Heart right ventricle (tissue), 16 donors: ENCODE measurements around the gene PEX16. TPM values are rescaled to one million over a fixed set of nuclear protein-coding genes. Genes with fewer than 3 reads are reported as not detected.
A peak's percentile ranks its signal among the peaks of the same experiment; 100 is the strongest.

Experiments used
- ATAC-seq, 8 donors: fragments of 200-7000 bp; cut with Tn5 transposase; one replicate each; pipeline ENCODE4 v1.9.1; 2020; ENCODE audit warnings: mild to moderate bottlenecking in 8 of 8, moderate library complexity in 8 of 8, moderate number of reproducible peaks in 1 of 8
- DNase-seq, 2 donors: peaks; one replicate each; pipeline ENCODE4 v3.0.0-alpha.2; 2020
- H3K27ac ChIP-seq, 10 donors: fragments of 200-600 bp; sonication (generic) in 2 of 10; one replicate each; pipeline versions ENCODE4 v1.5.0 to v1.8.0; 2020 to 2022; ENCODE audit warnings: mild to moderate bottlenecking in 3 of 10
- H3K27me3 ChIP-seq, 7 donors: fragments of 200-600 bp; one replicate each; pipeline ENCODE4 v1.8.0; 2021 to 2022; ENCODE audit warnings: mild to moderate bottlenecking in 2 of 7
- H3K36me3 ChIP-seq, 9 donors: fragments of 200-600 bp; sonication (generic) in 1 of 9; one replicate each; pipeline versions ENCODE4 v1.5.0 to v1.8.0; 2020 to 2022; ENCODE audit warnings: mild to moderate bottlenecking in 2 of 9
- H3K4me1 ChIP-seq, 9 donors: fragments of 200-600 bp; sonication (generic) in 1 of 9; one replicate each; pipeline versions ENCODE4 v1.5.0 to v1.8.0; 2020 to 2022; ENCODE audit warnings: mild to moderate bottlenecking in 4 of 9
- H3K4me3 ChIP-seq, 10 donors: fragments of 200-600 bp; sonication (generic) in 2 of 10; one replicate each; pipeline versions ENCODE4 v1.5.0 to v1.8.0; 2020 to 2022; ENCODE audit warnings: mild to moderate bottlenecking in 7 of 10, moderate library complexity in 2 of 10
- H3K9me3 ChIP-seq, 11 donors: fragments of 200-600 bp in 10 of 11; sonication (generic) in 2 of 11; one replicate each; pipeline versions ENCODE4 v1.5.0 to v1.8.0; 2013 to 2022; ENCODE audit warnings: mild to moderate bottlenecking in 2 of 11, control low read depth in 1 of 11, moderate library complexity in 1 of 11
- WGBS, 2 donors: extraction: QIAGEN DNeasy Blood & Tissue Kit; methylation state at CpG; one replicate each; pipeline ENCODE4 v1.1.7; 2013; ENCODE audit warnings: inconsistent platforms in 1 of 2; 5-methylcytosine and 5-hydroxymethylcytosine counted together
- intact Hi-C, 10 donors: fragments of 100-400 bp; cut with DNase I; formaldehyde crosslinking; loops; one replicate each; pipeline versions ENCODE4 v1.11.1 to v1.14.2; 2022
- polyA plus RNA-seq, 2 donors: library from polyadenylated mRNA; stranded (reverse); fragments of 200-250 nt; gene quantifications; one replicate each; pipeline ENCODE4 v1.2.3, GENCODE V29; 2013
- total RNA-seq, 10 donors: library from RNA; stranded (reverse); fragmentation: NEBNext Ultra II Directional in 3 of 10; extraction: Animal tissue kit (Norgen Biotek cat#: 25700) in 3 of 10; gene quantifications; one replicate each; pipeline versions ENCODE4 v1.2.1 to v1.2.4, GENCODE V29; 2021 to 2023
- TF ChIP-seq, protein P1 (sequence below), 9 donors: fragments of 200-600 bp; sonication (generic) in 2 of 9; IDR thresholded peaks; one replicate each; pipeline versions ENCODE4 v1.5.0 to v1.8.0; 2021 to 2022; ENCODE audit warnings: antibody characterized with exemption in 9 of 9, mild to moderate bottlenecking in 5 of 9, moderate library complexity in 1 of 9
- donor health status: Arrhythmogenic right ventricular cardiomyopathy.
- donor health status: ischemic (EF 13 %, LVEDD 7.1; RV severe dilation, severe dysfunction).
- donor health status: healthy with polysubstance abuse.
- donor health status: DM: no; HTN: yes; CAD: no.
- donor health status: DM: no; HTN: no; CAD: no.
- donor health status: ischemic (EF 25% LVEDD 6.9; RV normal size, moderate dysfunction).
- donor health status: ischemic (EF 25% LVEDD 5.7; RV mildly dilated, moderate dysfunction).
- donor health status: healthy.
- donor health status: DM: yes; HTN: yes; CAD: no.
- donor health status: Ischemic cardiomyopathy.
- donor health status: ischemic (EF 35%, LVEDD 5.7; RV mildly dilated, moderate dysfunction).
- donor health status: nonischemic (EF 11% LVEDD 7.7; RV severe dilation, severe dysfunction).
- donor health status: DM: yes; HTN: yes; CAD: no.
- donor health status: PGD.
- donor health status: ischemic (EF 29% LVEDD 5.4; RV normal size, mild dysfunction).
- donor health status: nonischemic (EF 23%, LVEDD 6.1; RV moderate dilation, normal function).

The PEX16 gene
- total and polyA plus RNA-seq, 12 donors, result 10.8 to 25.4 (median 13.9) TPM

DNA sequence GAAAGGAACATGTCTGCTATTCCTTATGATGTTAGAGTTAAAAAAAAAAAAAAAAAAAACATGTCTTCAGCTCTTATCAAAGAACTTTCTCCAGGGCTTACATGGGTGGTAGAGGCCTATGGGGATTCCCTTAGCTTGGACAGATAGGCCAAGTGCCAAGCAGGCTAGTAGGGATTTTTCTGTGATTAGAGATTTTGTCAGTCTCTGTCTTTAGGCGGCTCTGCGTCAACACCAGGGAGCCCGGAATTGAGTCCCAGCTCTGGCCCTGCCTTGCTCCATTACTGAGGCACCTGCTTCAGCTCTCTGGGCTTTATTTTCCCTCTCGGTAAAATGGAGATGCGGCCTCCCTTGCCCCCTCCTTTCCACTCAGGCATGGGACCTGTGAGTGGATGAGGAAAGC is 57.3 kb downstream of the PEX16 start:
- ATAC-seq, result peak in 1 of 8 donors; percentile 0
- Histone ChIP-seq H3K36me3 (peaks cover 0 to 97% (median 52%) of the 10 kb centered on the region in 9 donors), H3K4me3 (no peak overlapping the region), H3K9me3 (no peaks in the 10 kb centered on the region), H3K4me1 (peaks cover 35 to 84% (median 59%) of the 10 kb centered on the region in 9 donors), H3K27me3 (no peaks in the 10 kb centered on the region), H3K27ac (peak overlapping the region; percentile 68 to 99 (median 90))
- TF ChIP-seq, protein P1, sequence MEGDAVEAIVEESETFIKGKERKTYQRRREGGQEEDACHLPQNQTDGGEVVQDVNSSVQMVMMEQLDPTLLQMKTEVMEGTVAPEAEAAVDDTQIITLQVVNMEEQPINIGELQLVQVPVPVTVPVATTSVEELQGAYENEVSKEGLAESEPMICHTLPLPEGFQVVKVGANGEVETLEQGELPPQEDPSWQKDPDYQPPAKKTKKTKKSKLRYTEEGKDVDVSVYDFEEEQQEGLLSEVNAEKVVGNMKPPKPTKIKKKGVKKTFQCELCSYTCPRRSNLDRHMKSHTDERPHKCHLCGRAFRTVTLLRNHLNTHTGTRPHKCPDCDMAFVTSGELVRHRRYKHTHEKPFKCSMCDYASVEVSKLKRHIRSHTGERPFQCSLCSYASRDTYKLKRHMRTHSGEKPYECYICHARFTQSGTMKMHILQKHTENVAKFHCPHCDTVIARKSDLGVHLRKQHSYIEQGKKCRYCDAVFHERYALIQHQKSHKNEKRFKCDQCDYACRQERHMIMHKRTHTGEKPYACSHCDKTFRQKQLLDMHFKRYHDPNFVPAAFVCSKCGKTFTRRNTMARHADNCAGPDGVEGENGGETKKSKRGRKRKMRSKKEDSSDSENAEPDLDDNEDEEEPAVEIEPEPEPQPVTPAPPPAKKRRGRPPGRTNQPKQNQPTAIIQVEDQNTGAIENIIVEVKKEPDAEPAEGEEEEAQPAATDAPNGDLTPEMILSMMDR (IDR thresholded peaks at IDR 0.05), result no peak
- intact Hi-C loops, result loop anchor here in 2 of 10 donors (5.0 to 10.0 kb wide), 2 partner anchors 57 to 144 kb away; partner anchors contain the start of gene PEX16 (in 1 of the 2)
- WGBS, 2 donors, result 66 to 84% methylated on average over 5 of the region's 5 CpGs
- no peak for DNase-seq

Other genes with a start within 250 kb of the PEX16 start
- gene SLC35C1, start 112.7 kb downstream of the PEX16 start, total RNA-seq, result 1 to 10 TPM; 4.5 to 9.6 (median 6.1) TPM
- gene SLC35C1, start 112.7 kb downstream of the PEX16 start, polyA plus RNA-seq, result 10 to 100 TPM in 1 of 2 donors, 1 to 10 TPM in 1; 5.2 to 14.1 TPM
- 100 to 1,000 TPM in 5 of 10 donors, 10 to 100 TPM in 5; 61.8 to 131 (median 98.0) TPM for gene CRY2, start 70.4 kb downstream of the PEX16 start, total RNA-seq
- 10 to 100 TPM; 16.8 to 24.4 TPM for gene CRY2, start 70.4 kb downstream of the PEX16 start, polyA plus RNA-seq
- gene MAPK8IP1, start 32.2 kb downstream of the PEX16 start, total RNA-seq, result 1 to 10 TPM; 4.4 to 8.0 (median 6.5) TPM
- 1 to 10 TPM; 2.6 to 3.1 TPM for gene MAPK8IP1, start 32.2 kb downstream of the PEX16 start, polyA plus RNA-seq
- gene FREY1, start 10.6 kb downstream of the PEX16 start, total RNA-seq, result under 1 TPM in 3 of 10 donors, not detected in 7; 0.38 to 0.55 (median 0.39) TPM
- under 1 TPM; 0.22 to 0.59 TPM for gene FREY1, start 10.6 kb downstream of the PEX16 start, polyA plus RNA-seq
- gene LARGE2, start 4.8 kb upstream of the PEX16 start, total RNA-seq, result under 1 TPM in 1 of 10 donors, not detected in 9; 0.42 TPM
- gene LARGE2, start 4.8 kb upstream of the PEX16 start, polyA plus RNA-seq, result under 1 TPM in 1 of 2 donors, not detected in 1; 0.23 TPM
- gene PHF21A, start 203.6 kb upstream of the PEX16 start, total RNA-seq, result 10 to 100 TPM; 25.7 to 48.0 (median 38.1) TPM
- 10 to 100 TPM in 1 of 2 donors, 1 to 10 TPM in 1; 9.6 to 18.2 TPM for gene PHF21A, start 203.6 kb upstream of the PEX16 start, polyA plus RNA-seq